NCI-H2196 (cell line): ENCODE results near the gene E2F4.

Source experiments
- DNase-seq: peaks from one replicate; lab custom pipeline; 2025; ENCODE audit not compliant: unreplicated experiment; lab: John Stamatoyannopoulos, UW

The E2F4 gene

DNA sequence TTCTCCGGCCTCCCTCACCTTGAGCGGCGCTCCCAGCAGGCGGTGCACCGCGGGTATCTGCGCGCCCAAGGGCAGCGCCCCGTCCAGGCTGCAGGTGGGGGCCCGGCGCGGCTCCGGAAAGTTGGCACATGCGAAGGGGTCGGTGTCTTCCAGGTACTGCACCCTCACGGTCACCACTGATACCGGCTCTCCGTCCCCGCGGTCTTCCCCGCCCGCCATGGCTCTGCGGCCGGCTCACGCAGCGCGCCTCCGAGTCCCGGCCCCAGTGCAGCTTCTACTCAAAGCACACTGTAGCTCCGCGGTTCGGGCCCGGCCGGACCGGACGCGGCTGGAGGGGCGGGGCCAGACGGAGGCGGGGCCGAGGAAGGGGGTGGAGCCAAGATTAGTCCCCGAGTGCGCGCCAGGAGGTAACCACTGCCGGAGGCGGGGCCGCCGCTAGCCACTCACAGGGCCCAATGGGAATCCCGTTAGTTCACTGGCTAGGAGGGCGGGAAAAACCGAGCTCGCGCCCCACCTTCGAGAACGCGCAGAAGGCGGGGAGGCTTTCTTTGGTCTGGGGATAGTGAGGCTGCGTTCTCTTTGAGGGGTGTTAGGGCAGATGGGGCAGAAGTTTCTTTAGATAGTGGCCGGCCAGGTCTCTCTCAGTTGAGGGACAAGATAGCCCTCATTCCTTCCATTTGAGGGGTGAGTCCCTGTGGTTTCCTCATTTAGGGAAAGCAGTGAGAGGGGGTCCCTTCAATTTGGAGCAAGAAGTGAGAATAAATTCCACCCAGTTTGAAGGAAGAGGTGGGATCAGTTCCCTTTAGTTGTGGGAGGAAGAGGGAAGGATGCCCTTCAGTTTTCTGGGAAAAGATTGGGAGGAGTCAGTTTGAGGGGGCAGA is 55.5 kb downstream of the E2F4 start, which contains the start of gene FHOD1:
FHOD1 (minus strand) TSS at position 290 of the 881 bp plus-strand sequence; CDS start at position 219, 71 bp downstream.
- peak; percentile 79 for DNase-seq

DNA sequence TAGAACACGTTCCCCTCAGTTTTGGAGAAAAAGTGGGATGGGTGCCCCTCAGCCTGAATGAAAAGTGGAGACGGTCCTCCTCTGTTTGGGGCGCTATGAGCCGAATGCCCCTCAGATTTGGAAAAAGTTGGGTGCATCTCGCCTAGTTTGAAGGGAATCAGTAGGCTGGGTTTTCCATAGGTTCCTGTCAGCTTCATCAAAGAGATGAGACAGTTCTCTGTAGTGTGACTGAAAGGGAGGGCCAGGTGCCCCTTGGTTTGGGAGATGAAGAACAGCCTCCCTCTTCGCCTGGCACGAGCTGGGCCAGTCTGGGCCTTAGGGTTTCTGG is 56.1 kb downstream of the E2F4 start:
- DNase-seq, result no peak
